Skeletal muscle satellite cell (primary cell): ENCODE results near the gene NFKB1.
A peak's percentile ranks its signal among the peaks of the same experiment; 100 is the strongest.

Source experiments
- H3K27me3 ChIP-seq: 2 replicates; pipeline ENCODE4 v1.7.0; 2013; ENCODE audit warnings: low read length; ENCODE audit not compliant: control insufficient read depth, insufficient read depth
- H3K36me3 ChIP-seq: 2 replicates; pipeline ENCODE4 v1.7.0; 2013; ENCODE audit warnings: mild to moderate bottlenecking, control low read depth, low read length; ENCODE audit not compliant: insufficient read depth
- H3K4me1 ChIP-seq: 2 replicates; pipeline ENCODE4 v1.7.0; 2013; ENCODE audit warnings: low read length; ENCODE audit not compliant: control insufficient read depth, insufficient read depth
- H3K4me2 ChIP-seq: 2 replicates; pipeline ENCODE4 v1.7.0; 2013; ENCODE audit warnings: mild to moderate bottlenecking, low read length
- H3K4me3 ChIP-seq: 2 replicates; pipeline ENCODE4 v1.7.0; 2013; ENCODE audit warnings: low read length
- H3K9ac ChIP-seq: 2 replicates; pipeline ENCODE4 v1.7.0; 2013; ENCODE audit warnings: mild to moderate bottlenecking, low read depth, low read length, moderate library complexity
- H3K9me3 ChIP-seq: replicated peaks from 2 replicates; pipeline ENCODE4 v1.7.0; 2013; ENCODE audit warnings: mild to moderate bottlenecking, control low read depth, low read length

The NFKB1 gene

DNA sequence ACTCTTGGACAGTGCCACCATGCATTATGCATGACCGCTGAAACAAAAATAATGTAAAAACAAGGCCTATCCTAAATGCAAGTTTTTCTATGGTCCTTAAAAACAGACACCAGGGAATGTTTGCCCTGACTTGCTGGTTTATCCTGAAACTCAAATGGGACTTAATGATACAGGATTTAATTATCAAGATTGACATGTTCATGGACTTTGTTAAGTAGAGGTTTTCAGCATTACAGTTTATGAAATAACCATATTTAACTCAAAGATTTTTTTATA, 1.3 kb downstream of the NFKB1 start:
- H3K9ac ChIP-seq: peak overlapping the region; percentile 97
- H3K4me2 ChIP-seq: peak overlapping the region; percentile 79
- H3K4me3 ChIP-seq: peak overlapping the region; percentile 79
- H3K4me1 ChIP-seq: peaks cover 30% of the 10 kb centered on the region
- no peaks in the 10 kb centered on the region for H3K27me3 ChIP-seq
- H3K9me3 ChIP-seq: no peaks in the 10 kb centered on the region
- no peaks in the 10 kb centered on the region for H3K36me3 ChIP-seq

- Histone ChIP-seq H3K9me3 (no peaks in the 10 kb centered on the region), H3K4me2 (peak overlapping the region; percentile 79), H3K4me1 (peaks cover 30% of the 10 kb centered on the region), H3K36me3 (no peaks in the 10 kb centered on the region), H3K9ac (peak overlapping the region; percentile 97), H3K27me3 (no peaks in the 10 kb centered on the region), H3K4me3 (peak overlapping the region; percentile 79)
These were observed 2.2 kb downstream of the NFKB1 start for GRCh38 chr4:102503301-102503746.

GRCh38 chr4:102503831-102504786, 3.0 kb downstream of the NFKB1 start:
- H3K4me2 ChIP-seq: peak overlapping the region; percentile 79
- peaks cover 30% of the 10 kb centered on the region for H3K4me1 ChIP-seq
- H3K4me3 ChIP-seq: peak overlapping the region; percentile 79
- H3K9ac ChIP-seq: no peak overlapping the region
- no peaks in the 10 kb centered on the region for H3K9me3 ChIP-seq
- no peaks in the 10 kb centered on the region for H3K36me3 ChIP-seq
- no peaks in the 10 kb centered on the region for H3K27me3 ChIP-seq

DNA sequence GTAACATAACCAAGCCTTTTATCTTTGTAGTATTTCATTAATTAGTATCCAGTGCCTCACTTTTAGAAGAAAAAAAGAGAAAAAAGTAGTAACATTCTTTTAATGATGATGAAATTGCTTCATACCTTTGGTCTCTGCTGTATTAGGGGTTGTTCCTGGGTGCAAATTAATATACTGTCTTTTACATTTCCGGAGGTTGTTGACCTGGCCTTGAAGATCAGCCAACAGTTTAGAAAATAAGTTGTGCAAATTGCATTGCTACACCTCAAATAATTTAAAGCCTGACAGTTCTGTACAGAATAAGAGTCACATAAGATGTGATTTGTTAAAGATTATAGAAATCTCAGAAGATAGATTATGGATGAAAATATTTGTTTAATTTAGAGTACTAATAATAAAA, 3.8 kb downstream of the NFKB1 start:
- no peak overlapping the region for H3K9ac ChIP-seq
- H3K36me3 ChIP-seq: no peaks in the 10 kb centered on the region
- no peak overlapping the region for H3K4me2 ChIP-seq
- no peaks in the 10 kb centered on the region for H3K27me3 ChIP-seq
- no peak overlapping the region for H3K4me3 ChIP-seq
- no peaks in the 10 kb centered on the region for H3K9me3 ChIP-seq
- H3K4me1 ChIP-seq: peaks cover 30% of the 10 kb centered on the region

DNA sequence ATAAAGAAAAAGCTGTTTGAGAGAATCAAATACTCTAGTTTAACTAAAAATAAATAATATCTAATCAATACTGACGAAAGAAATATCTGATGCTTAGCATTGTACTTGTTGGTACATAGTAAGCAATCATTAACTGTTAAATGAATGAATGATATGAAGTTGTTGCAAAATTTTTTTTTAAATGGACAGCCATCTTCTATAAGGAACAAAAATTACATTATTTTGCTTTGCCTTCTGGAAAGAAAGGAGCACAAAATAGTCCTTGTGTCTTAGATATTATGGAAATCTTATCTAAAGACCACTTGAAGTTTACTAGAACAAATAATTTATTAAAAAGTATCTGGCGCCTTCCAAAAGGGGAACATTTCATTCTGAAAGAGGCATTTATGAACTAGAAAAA, 4.5 kb downstream of the NFKB1 start:
- no peak overlapping the region for H3K4me3 ChIP-seq
- no peak overlapping the region for H3K9ac ChIP-seq
- H3K36me3 ChIP-seq: no peaks in the 10 kb centered on the region
- no peaks in the 10 kb centered on the region for H3K9me3 ChIP-seq
- peaks cover 22% of the 10 kb centered on the region for H3K4me1 ChIP-seq
- H3K27me3 ChIP-seq: no peaks in the 10 kb centered on the region
- no peak overlapping the region for H3K4me2 ChIP-seq

- H3K4me1 ChIP-seq: peaks cover 22% of the 10 kb centered on the region
- no peaks in the 10 kb centered on the region for H3K9me3 ChIP-seq
- no peaks in the 10 kb centered on the region for H3K36me3 ChIP-seq
- no peak overlapping the region for H3K4me3 ChIP-seq
- no peak overlapping the region for H3K4me2 ChIP-seq
- no peak overlapping the region for H3K9ac ChIP-seq
- no peaks in the 10 kb centered on the region for H3K27me3 ChIP-seq
These were observed 5.4 kb downstream of the NFKB1 start for GRCh38 chr4:102506523-102506922.

GRCh38 chr4:102511830-102512605, 10.9 kb downstream of the NFKB1 start:
- Histone ChIP-seq H3K36me3 (no peaks in the 10 kb centered on the region), H3K9ac (no peak overlapping the region), H3K27me3 (no peaks in the 10 kb centered on the region), H3K9me3 (no peaks in the 10 kb centered on the region), H3K4me2 (no peak overlapping the region), H3K4me1 (no peaks in the 10 kb centered on the region), H3K4me3 (no peak overlapping the region)

- H3K36me3 ChIP-seq: no peaks in the 10 kb centered on the region
- no peaks in the 10 kb centered on the region for H3K27me3 ChIP-seq
- no peak overlapping the region for H3K9ac ChIP-seq
- no peaks in the 10 kb centered on the region for H3K9me3 ChIP-seq
- no peak overlapping the region for H3K4me3 ChIP-seq
- no peak overlapping the region for H3K4me2 ChIP-seq
- H3K4me1 ChIP-seq: no peaks in the 10 kb centered on the region
These were observed 13.3 kb downstream of the NFKB1 start for GRCh38 chr4:102514298-102514964.

DNA sequence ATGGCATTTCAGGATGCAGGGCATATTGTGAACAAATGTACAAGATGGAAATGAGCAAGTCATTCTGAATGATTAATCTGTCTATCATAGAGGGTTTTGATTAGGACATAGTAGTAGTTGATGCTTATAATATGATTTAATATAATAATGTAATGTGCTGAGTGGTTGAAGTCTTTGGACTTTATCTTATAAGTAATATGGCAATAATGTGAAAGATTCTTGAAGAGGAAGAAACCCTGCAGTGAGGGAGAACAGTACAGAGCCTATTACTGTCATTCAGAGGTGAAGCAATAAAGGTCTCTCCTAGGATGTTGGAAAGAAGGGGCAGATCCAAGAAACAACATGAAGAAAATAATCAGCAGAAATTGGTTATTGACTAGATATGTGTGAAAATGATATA, 16.6 kb downstream of the NFKB1 start:
- Histone ChIP-seq H3K9ac (no peak overlapping the region), H3K9me3 (no peaks in the 10 kb centered on the region), H3K4me1 (no peaks in the 10 kb centered on the region), H3K27me3 (no peaks in the 10 kb centered on the region), H3K4me2 (no peak overlapping the region), H3K36me3 (no peaks in the 10 kb centered on the region), H3K4me3 (no peak overlapping the region)

- Histone ChIP-seq H3K9me3 (no peaks in the 10 kb centered on the region), H3K4me3 (no peak overlapping the region), H3K9ac (no peak overlapping the region), H3K4me1 (no peaks in the 10 kb centered on the region), H3K36me3 (no peaks in the 10 kb centered on the region), H3K27me3 (no peaks in the 10 kb centered on the region), H3K4me2 (no peak overlapping the region)
These were observed 17.6 kb downstream of the NFKB1 start for GRCh38 chr4:102518703-102519131.

- no peaks in the 10 kb centered on the region for H3K9me3 ChIP-seq
- no peak overlapping the region for H3K4me2 ChIP-seq
- no peak overlapping the region for H3K4me3 ChIP-seq
- H3K27me3 ChIP-seq: no peaks in the 10 kb centered on the region
- no peaks in the 10 kb centered on the region for H3K36me3 ChIP-seq
- no peak overlapping the region for H3K9ac ChIP-seq
- H3K4me1 ChIP-seq: no peaks in the 10 kb centered on the region
These were observed 18.8 kb downstream of the NFKB1 start for GRCh38 chr4:102519925-102520324.
